ENCODE results near the gene BACH2.

BACH2 gene

DNA sequence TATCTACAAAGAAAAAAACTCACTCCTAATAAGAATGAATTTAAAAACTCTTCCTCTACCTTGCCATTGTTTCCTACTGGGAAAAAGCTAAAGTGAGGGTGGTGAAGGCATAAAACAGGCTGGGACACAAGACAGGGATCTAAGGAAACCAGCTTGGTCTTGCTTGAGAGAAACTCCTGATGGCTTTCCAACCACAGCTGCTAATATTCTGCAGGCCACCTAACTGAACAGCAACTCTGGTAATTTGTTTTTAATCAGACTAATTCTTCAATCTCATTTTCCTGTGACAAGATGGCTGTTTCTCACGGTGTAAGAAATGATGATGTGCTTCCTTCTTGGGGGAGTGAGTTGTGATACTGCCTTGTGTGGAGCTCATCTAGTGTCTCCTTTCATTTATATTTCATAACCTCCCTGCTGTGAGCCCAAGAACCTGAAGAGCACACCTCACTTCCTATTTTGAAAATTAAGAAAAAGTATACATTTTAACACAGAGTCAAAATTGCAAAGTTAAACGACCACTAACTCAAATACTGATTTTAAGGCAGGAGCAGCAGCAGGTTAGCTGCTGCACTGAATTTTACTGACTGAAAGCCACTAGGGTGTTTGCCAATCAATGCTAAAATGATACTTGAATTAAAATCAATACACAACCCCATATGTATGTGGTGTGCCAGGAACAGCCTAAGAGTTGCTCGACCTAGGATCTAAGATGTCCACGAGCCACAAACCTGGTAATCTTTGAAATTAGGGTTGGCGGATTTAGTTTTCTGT, 58.0 kb downstream of the BACH2 start:
- TF ChIP-seq, protein P1, sequence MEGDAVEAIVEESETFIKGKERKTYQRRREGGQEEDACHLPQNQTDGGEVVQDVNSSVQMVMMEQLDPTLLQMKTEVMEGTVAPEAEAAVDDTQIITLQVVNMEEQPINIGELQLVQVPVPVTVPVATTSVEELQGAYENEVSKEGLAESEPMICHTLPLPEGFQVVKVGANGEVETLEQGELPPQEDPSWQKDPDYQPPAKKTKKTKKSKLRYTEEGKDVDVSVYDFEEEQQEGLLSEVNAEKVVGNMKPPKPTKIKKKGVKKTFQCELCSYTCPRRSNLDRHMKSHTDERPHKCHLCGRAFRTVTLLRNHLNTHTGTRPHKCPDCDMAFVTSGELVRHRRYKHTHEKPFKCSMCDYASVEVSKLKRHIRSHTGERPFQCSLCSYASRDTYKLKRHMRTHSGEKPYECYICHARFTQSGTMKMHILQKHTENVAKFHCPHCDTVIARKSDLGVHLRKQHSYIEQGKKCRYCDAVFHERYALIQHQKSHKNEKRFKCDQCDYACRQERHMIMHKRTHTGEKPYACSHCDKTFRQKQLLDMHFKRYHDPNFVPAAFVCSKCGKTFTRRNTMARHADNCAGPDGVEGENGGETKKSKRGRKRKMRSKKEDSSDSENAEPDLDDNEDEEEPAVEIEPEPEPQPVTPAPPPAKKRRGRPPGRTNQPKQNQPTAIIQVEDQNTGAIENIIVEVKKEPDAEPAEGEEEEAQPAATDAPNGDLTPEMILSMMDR (IDR thresholded peaks at IDR 0.05; ENCODE audit: low read depth, low read length), result no peak
- no peak for DNase-seq (ENCODE audit: extremely low read depth, low read depth)

DNA sequence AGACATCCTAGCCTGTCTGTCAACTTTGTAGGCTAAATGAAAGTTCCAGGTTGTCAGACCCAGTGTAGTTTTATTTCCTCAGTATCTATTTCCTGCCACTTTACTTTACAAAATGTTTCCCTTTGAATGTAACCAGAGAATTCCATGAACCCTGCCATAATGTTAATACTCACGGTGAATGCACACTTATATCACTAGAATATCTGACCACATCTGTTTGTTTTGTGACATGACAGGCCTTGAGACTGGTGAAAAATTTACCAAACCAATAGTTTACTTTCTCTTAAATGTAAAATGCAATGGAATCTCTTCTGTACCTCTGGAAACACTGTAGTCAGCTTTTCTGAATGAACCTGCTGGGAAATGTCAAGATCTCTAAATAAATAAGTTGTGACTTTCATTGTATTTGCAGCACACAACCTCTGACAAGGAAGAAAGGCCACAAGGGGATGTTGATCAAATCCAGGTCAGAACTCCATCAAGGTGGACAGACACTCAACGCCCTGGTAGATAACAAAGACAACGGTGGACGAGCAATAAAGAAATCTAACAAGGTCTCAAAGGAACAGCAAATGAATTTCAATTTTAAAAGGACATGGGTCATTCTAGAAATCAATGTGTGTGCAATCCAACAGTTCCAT, 59.2 kb downstream of the BACH2 start:
- TF ChIP-seq, protein P1 (IDR thresholded peaks at IDR 0.05; ENCODE audit: low read depth, low read length), result no peak
- no peak for DNase-seq (ENCODE audit: extremely low read depth, low read depth)

DNA sequence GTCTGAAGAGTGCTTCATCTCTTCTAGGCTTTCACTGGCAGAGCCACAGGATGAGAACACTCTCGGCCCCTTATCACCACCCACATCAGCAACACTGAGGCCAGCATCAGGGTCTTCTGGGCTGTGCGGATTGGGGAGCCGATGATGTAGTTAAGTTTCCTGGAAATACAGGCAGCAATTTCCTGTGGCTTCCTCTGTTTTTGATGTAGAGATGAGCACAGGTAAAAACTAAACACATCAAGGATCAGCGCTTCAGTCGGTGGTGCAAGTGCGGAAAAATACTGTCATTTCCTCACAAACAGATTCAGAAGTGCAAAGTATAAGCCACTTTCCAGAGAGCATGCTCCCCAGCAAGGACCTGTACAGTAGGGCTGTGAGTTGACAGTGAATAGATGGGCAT, 62.6 kb downstream of the BACH2 start:
- TF ChIP-seq, protein P1 (IDR thresholded peaks at IDR 0.05; ENCODE audit: low read depth, low read length), result no peak
- DNase-seq (ENCODE audit: extremely low read depth, low read depth), result no peak

DNA sequence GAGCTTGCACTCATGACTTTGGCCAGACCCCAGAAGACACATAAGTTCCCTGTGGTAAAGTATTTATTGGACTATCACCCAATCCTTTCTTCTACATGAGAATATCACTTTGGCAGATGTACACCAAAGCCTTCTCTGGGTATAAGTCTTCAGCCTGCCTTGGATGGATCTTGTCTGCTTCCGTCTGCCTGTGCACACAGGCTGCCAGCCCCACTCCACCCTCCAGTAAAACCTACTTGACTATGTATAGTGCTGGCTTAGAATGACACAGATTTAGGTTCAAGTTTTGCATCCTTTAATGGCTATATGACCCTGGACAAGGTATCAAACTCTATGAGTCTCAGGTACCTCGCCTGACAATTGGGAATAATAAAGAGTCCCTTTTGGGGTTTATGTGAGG, 63.4 kb downstream of the BACH2 start:
- no peak for DNase-seq (ENCODE audit: extremely low read depth, low read depth)

DNA sequence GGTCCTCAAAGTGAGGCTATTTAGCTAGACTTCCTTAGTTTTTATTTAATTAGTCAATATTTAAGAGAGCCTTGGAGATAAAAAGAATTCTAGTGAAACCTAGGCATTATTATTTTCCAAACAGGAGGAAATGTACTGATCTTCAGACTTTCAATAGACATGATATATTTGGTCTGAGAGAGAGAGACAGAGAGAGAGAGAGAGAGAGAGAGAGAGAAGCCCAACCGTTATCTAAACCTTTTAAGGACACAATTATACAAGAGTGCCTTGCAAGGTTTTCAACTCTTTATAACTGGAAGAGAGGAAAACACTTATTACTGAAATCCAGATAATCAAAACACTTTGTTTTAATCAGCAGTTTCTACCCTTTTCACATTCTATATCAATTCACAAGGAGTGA, 64.8 kb downstream of the BACH2 start:
- DNase-seq (ENCODE audit: extremely low read depth, low read depth), result no peak
- TF ChIP-seq, protein P1 (IDR thresholded peaks at IDR 0.05; ENCODE audit: low read depth, low read length), result no peak

More for the DNA sequence above, 63.4 kb downstream of the BACH2 start:
- TF ChIP-seq, protein P1 (IDR thresholded peaks at IDR 0.05; ENCODE audit: low read depth, low read length), result no peak

DNA sequence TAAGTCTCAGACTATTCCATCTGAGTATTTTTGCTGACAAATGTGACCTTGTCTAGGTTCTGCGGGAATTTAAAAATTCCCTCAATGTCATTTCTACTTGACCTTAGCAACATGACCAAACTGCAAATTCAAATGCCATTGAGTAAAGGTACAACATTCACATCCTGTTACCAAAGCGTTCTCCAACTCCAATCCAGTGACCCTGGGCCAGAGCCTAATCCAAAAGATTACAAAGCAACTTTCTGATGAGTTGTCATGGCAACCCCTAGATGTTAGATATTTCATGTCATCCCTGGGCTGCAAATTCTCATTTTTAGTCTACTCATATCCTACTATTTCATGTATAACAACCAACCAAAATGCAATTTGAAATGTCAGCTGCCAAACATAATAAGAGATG, 65.3 kb downstream of the BACH2 start:
- TF ChIP-seq, protein P1 (IDR thresholded peaks at IDR 0.05; ENCODE audit: low read depth, low read length), result no peak
- no peak for DNase-seq (ENCODE audit: extremely low read depth, low read depth)

DNA sequence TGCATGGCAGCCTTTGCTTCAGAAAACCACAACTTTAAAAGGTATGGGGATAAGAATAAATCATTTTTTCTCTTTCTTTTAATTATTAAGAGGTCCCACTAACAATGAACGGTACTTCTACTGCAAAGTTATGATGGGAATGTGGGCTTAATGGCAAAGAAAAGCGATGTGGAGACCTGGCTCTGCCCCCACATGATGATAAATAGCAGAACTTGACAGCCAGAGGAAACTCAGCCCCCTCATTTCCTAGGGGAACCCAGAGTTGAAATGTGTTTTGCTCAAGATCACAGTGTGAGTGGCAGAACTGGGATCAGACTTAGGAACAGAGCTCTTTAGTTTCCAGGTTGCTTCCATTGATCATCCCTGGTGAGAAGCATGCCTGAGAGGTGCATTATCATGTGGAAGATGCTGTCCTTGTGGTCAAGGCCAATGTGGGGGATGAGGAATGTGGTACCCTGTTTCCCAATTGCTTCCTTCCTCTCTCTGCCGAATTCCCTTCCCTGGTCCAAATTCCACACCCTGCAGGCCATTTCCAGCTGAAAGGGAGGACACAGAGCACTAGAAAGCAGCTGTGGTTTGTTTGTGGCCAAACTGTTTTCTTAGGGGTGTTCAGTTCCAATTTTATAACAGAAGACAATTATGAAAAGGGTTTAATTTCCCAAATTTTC, 66.0 kb downstream of the BACH2 start:
- TF ChIP-seq, protein P1 (IDR thresholded peaks at IDR 0.05; ENCODE audit: low read depth, low read length), result no peak

More for the DNA sequence above, 66.0 kb downstream of the BACH2 start:
- no peak for DNase-seq (ENCODE audit: extremely low read depth, low read depth)
